ENCODE measurements around the gene RSBN1L. TPM values are rescaled to one million over a fixed set of nuclear protein-coding genes. Genes with fewer than 3 reads are reported as not detected.
A peak's percentile ranks its signal among the peaks of the same experiment; 100 is the strongest.

Gene RSBN1L
- total RNA-seq, 1 experiment from 2014 or later, result 13.7 TPM

- DNase-seq (ENCODE audit: low read depth), result peak; percentile 28
These were observed 33.5 kb downstream of the RSBN1L start for GRCh38 chr7:77729574-77730348.

GRCh38 chr7:77731716-77732115 lies 35.5 kb downstream of the RSBN1L start:
- no peak for DNase-seq (ENCODE audit: low read depth)

GRCh38 chr7:77734659-77735421 lies 38.6 kb downstream of the RSBN1L start:
- no peak for DNase-seq (ENCODE audit: low read depth)

GRCh38 chr7:77735457-77735856 lies 39.2 kb downstream of the RSBN1L start:
- DNase-seq (ENCODE audit: low read depth), result no peak

GRCh38 chr7:77736991-77737390 lies 40.7 kb downstream of the RSBN1L start:
- DNase-seq (ENCODE audit: low read depth), result no peak

GRCh38 chr7:77738382-77738781 lies 42.1 kb downstream of the RSBN1L start:
- no peak for DNase-seq (ENCODE audit: low read depth)

- peak; percentile 52 for DNase-seq (ENCODE audit: low read depth)
These were observed 42.6 kb downstream of the RSBN1L start for GRCh38 chr7:77738871-77739270.

- no peak for DNase-seq (ENCODE audit: low read depth)
These were observed 44.0 kb downstream of the RSBN1L start for GRCh38 chr7:77740257-77740656.

- DNase-seq (ENCODE audit: low read depth), result no peak
These were observed 47.3 kb downstream of the RSBN1L start for GRCh38 chr7:77743518-77743917.

- DNase-seq (ENCODE audit: low read depth), result no peak
These were observed 49.5 kb downstream of the RSBN1L start for GRCh38 chr7:77745746-77746145.

GRCh38 chr7:77746164-77746823 lies 50.0 kb downstream of the RSBN1L start:
- no peak for DNase-seq (ENCODE audit: low read depth)

GRCh38 chr7:77746824-77747165 lies 50.5 kb downstream of the RSBN1L start:
- no peak for DNase-seq (ENCODE audit: low read depth)

GRCh38 chr7:77747178-77747577 lies 50.9 kb downstream of the RSBN1L start:
- no peak for DNase-seq (ENCODE audit: low read depth)

- DNase-seq (ENCODE audit: low read depth), result no peak
These were observed 51.5 kb downstream of the RSBN1L start for GRCh38 chr7:77747718-77748117.

- DNase-seq (ENCODE audit: low read depth), result no peak
These were observed 55.8 kb downstream of the RSBN1L start for GRCh38 chr7:77752016-77752415.

- no peak for DNase-seq (ENCODE audit: low read depth)
These were observed 56.9 kb downstream of the RSBN1L start for GRCh38 chr7:77753173-77753572.

GRCh38 chr7:77757589-77757988 lies 61.3 kb downstream of the RSBN1L start:
- DNase-seq (ENCODE audit: low read depth), result no peak

GRCh38 chr7:77759294-77759889 lies 63.1 kb downstream of the RSBN1L start:
- DNase-seq (ENCODE audit: low read depth), result peak; percentile 73

GRCh38 chr7:77760809-77761453 lies 64.7 kb downstream of the RSBN1L start:
- DNase-seq (ENCODE audit: low read depth), result no peak

- no peak for DNase-seq (ENCODE audit: low read depth)
These were observed 69.2 kb downstream of the RSBN1L start for GRCh38 chr7:77765481-77765880.
